HepG2 (cell line): ENCODE data around the gene IRAK2. TPM values are rescaled to one million over a fixed set of nuclear protein-coding genes. Genes with fewer than 3 reads are reported as not detected.

Experiments
- ARNTL ChIP-seq: sonication (generic); formaldehyde crosslinking; IDR thresholded peaks from 2 replicates; pipeline ENCODE4 v1.4.0; 2020; ENCODE audit warnings: mild to moderate bottlenecking, missing genetic modification reagents
- BATF2 ChIP-seq: sonication (generic); formaldehyde crosslinking; IDR thresholded peaks from 2 replicates; pipeline ENCODE4 v1.8.0; 2022; ENCODE audit warnings: mild to moderate bottlenecking, missing genetic modification reagents, moderate library complexity
- CENPX ChIP-seq: sonication (generic); formaldehyde crosslinking; IDR thresholded peaks from 2 replicates; pipeline ENCODE4 v1.9.0; 2021; ENCODE audit warnings: mild to moderate bottlenecking, missing genetic modification reagents, moderate library complexity
- MATR3 ChIP-seq: sonication (generic); formaldehyde crosslinking; IDR thresholded peaks from 2 replicates; pipeline ENCODE4 v1.4.0; 2020; ENCODE audit warnings: missing genetic modification reagents
- MXD1 ChIP-seq: sonication (generic); formaldehyde crosslinking; IDR thresholded peaks from 2 replicates; pipeline ENCODE4 v1.4.0; 2020; ENCODE audit warnings: mild to moderate bottlenecking, missing genetic modification reagents
- NR3C1 ChIP-seq: sonication (generic); formaldehyde crosslinking; IDR thresholded peaks from 2 replicates; pipeline ENCODE4 v1.4.0; 2020; ENCODE audit warnings: missing genetic modification reagents
- RORA ChIP-seq: sonication (generic); formaldehyde crosslinking; IDR thresholded peaks from 2 replicates; pipeline ENCODE4 v1.5.0; 2020; ENCODE audit warnings: mild to moderate bottlenecking, missing genetic modification reagents, moderate library complexity
- SAFB2 ChIP-seq: sonication (generic); formaldehyde crosslinking; IDR thresholded peaks from 2 replicates; pipeline ENCODE4 v1.5.1; 2020; ENCODE audit warnings: missing genetic modification reagents, low read depth, mild to moderate bottlenecking, borderline replicate concordance
- SOX6 ChIP-seq, 2 experiments: fragments of 450-650 bp in 1 of 2; sonication (generic) in 1 of 2; formaldehyde crosslinking in 1 of 2; IDR thresholded peaks; 2 replicates each; pipeline versions ENCODE4 v1.4.0 to v1.6.1; 2017 to 2020; ENCODE audit warnings: antibody characterized with exemption in 1 of 2, mild to moderate bottlenecking in 1 of 2, missing genetic modification reagents in 1 of 2
- TGIF2 ChIP-seq: IDR thresholded peaks from 2 replicates; pipeline ENCODE4 v1.6.1; 2016; ENCODE audit warnings: control low read depth, missing compliant biosample characterization
- U2AF2 ChIP-seq: fragments of 200-400 bp; formaldehyde crosslinking; IDR thresholded peaks from 2 replicates; pipeline ENCODE4 v1.6.1; 2017; ENCODE audit warnings: low read depth, mild to moderate bottlenecking, low read length
- ZKSCAN8 ChIP-seq: IDR thresholded peaks from 2 replicates; pipeline ENCODE4 v1.6.1; 2016; ENCODE audit warnings: borderline replicate concordance, missing genetic modification reagents, missing compliant biosample characterization
- ZNF121 ChIP-seq: sonication (generic); formaldehyde crosslinking; IDR thresholded peaks from 2 replicates; pipeline ENCODE4 v1.5.0; 2020; ENCODE audit warnings: mild to moderate bottlenecking, missing genetic modification reagents
- ZNF138 ChIP-seq: sonication (generic); formaldehyde crosslinking; IDR thresholded peaks from 2 replicates; pipeline ENCODE4 v1.5.0; 2020; ENCODE audit warnings: mild to moderate bottlenecking, low read depth, missing genetic modification reagents
- ZNF260 ChIP-seq: sonication (generic); formaldehyde crosslinking; IDR thresholded peaks from 2 replicates; pipeline ENCODE4 v1.4.0; 2020; ENCODE audit warnings: missing genetic modification reagents, low read depth, mild to moderate bottlenecking, borderline replicate concordance
- ZNF335 ChIP-seq: sonication (generic); formaldehyde crosslinking; IDR thresholded peaks from 2 replicates; pipeline ENCODE4 v1.4.0; 2020; ENCODE audit warnings: missing genetic modification reagents
- ZNF343 ChIP-seq: sonication (generic); formaldehyde crosslinking; IDR thresholded peaks from 2 replicates; pipeline ENCODE4 v1.4.0; 2020; ENCODE audit warnings: mild to moderate bottlenecking, missing genetic modification reagents
- ZNF460 ChIP-seq: sonication (generic); formaldehyde crosslinking; IDR thresholded peaks from 2 replicates; pipeline ENCODE4 v1.5.1; 2020; ENCODE audit warnings: missing genetic modification reagents, mild to moderate bottlenecking, borderline replicate concordance
- ZNF569 ChIP-seq: sonication (generic); formaldehyde crosslinking; IDR thresholded peaks from 2 replicates; pipeline ENCODE4 v1.5.0; 2020; ENCODE audit warnings: mild to moderate bottlenecking, missing genetic modification reagents, moderate library complexity, borderline replicate concordance
- ZNF772 ChIP-seq: sonication (generic); formaldehyde crosslinking; IDR thresholded peaks from 2 replicates; pipeline ENCODE4 v1.5.0; 2020; ENCODE audit warnings: mild to moderate bottlenecking, missing genetic modification reagents
- ZSCAN21 ChIP-seq: sonication (generic); formaldehyde crosslinking; IDR thresholded peaks from 2 replicates; pipeline ENCODE4 v1.8.0; 2022; ENCODE audit warnings: mild to moderate bottlenecking, missing genetic modification reagents, moderate library complexity, borderline replicate concordance
- polyA plus RNA-seq, 8 experiments: library from polyadenylated mRNA; depleted of rRNA in 3 of 8; stranded (reverse) in 7 of 8; unstranded in 1 of 8; fragments of >200 nt; fragmentation: Illumina TruSeq in 4 of 8; extraction: Trizol in 4 of 8; gene quantifications; 2 replicates each; pipeline versions ENCODE4 v1.2.1 to v1.2.3, GENCODE V29; 2011 to 2016; ENCODE audit warnings: low read depth in 4 of 8, missing spikeins in 1 of 8, mixed read lengths in 1 of 8; ENCODE audit not compliant: insufficient read depth in 1 of 8
- total RNA-seq, 5 experiments: library from RNA; depleted of rRNA; stranded (reverse); fragments of >200 nt; fragmentation: Illumina TruSeq; extraction: Trizol; gene quantifications; 2 replicates each; pipeline ENCODE4 v1.2.3, GENCODE V29; 2016; ENCODE audit warnings: low read depth in 1 of 5
- TF ChIP-seq, protein P1 (sequence below): sonication (generic); formaldehyde crosslinking; IDR thresholded peaks from 2 replicates; pipeline ENCODE4 v1.5.0; 2020; ENCODE audit warnings: mild to moderate bottlenecking, missing genetic modification reagents, borderline replicate concordance
- TF ChIP-seq, protein P2 (sequence below): sonication (generic); formaldehyde crosslinking; conservative IDR thresholded peaks from 2 replicates; pipeline ENCODE4 v1.8.0; 2022; ENCODE audit warnings: missing genetic modification reagents

The IRAK2 gene
- total and polyA plus RNA-seq, 2 of the 13 experiments (the other 11 are each of a cell fraction or from before 2014, with no cell fraction given), result 13.1 to 23.3 TPM

DNA sequence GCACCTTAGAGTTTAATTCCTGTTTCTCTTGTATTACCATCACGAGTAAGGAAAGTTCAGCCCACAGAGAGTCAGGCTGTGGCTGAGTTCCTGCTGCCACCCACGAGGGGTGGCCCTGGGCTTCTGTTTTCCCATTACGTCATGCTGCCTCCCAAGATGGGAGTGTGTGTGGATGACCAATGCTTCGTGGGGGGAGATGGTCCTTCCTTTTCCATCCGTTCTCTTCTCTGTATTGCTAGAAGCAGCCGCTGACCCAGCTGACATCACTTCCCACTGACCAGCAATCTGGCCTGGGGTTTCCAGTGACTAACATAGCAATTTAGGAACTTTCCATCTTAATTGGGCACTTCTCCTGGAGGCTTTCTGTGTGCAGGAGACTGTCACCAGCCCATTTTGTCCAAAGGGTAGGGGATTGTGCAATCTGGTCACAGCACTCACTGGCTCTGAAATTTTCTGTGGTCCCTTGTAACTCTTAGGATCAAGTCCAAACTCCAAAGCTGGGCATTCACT, 9.3 kb downstream of the IRAK2 start (continued):
- TF ChIP-seq, protein P1, sequence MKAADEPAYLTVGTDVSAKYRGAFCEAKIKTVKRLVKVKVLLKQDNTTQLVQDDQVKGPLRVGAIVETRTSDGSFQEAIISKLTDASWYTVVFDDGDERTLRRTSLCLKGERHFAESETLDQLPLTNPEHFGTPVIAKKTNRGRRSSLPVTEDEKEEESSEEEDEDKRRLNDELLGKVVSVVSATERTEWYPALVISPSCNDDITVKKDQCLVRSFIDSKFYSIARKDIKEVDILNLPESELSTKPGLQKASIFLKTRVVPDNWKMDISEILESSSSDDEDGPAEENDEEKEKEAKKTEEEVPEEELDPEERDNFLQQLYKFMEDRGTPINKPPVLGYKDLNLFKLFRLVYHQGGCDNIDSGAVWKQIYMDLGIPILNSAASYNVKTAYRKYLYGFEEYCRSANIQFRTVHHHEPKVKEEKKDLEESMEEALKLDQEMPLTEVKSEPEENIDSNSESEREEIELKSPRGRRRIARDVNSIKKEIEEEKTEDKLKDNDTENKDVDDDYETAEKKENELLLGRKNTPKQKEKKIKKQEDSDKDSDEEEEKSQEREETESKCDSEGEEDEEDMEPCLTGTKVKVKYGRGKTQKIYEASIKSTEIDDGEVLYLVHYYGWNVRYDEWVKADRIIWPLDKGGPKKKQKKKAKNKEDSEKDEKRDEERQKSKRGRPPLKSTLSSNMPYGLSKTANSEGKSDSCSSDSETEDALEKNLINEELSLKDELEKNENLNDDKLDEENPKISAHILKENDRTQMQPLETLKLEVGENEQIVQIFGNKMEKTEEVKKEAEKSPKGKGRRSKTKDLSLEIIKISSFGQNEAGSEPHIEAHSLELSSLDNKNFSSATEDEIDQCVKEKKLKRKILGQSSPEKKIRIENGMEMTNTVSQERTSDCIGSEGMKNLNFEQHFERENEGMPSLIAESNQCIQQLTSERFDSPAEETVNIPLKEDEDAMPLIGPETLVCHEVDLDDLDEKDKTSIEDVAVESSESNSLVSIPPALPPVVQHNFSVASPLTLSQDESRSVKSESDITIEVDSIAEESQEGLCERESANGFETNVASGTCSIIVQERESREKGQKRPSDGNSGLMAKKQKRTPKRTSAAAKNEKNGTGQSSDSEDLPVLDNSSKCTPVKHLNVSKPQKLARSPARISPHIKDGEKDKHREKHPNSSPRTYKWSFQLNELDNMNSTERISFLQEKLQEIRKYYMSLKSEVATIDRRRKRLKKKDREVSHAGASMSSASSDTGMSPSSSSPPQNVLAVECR (CRISPR knock-in tag), result peak; percentile 48; the same call in 1 of the 2 replicates
- no peak for TF ChIP-seq CENPX (CRISPR knock-in tag)
- no peak for TF ChIP-seq ZKSCAN8 (CRISPR knock-in tag)
- no peak for TF ChIP-seq ZNF335 (CRISPR knock-in tag)
- TF ChIP-seq MXD1 (CRISPR knock-in tag), result no peak
- TF ChIP-seq ARNTL, result no peak
- TF ChIP-seq NR3C1, result no peak
- no peak for TF ChIP-seq ZNF772 (CRISPR knock-in tag)
- no peak for TF ChIP-seq ZNF460 (CRISPR knock-in tag)
- no peak for TF ChIP-seq U2AF2
- no peak for TF ChIP-seq RORA
- TF ChIP-seq ZNF138 (CRISPR knock-in tag), result no peak
- 0 out of 2 replicates have a peak, but pooled peaks have one; percentile 57 for TF ChIP-seq ZNF343 (CRISPR knock-in tag)
- no peak for TF ChIP-seq ZNF260 (CRISPR knock-in tag)
- 0 out of 2 replicates have a peak, but pooled peaks have one; percentile 6 for TF ChIP-seq ZNF121 (CRISPR knock-in tag)
- TF ChIP-seq, protein P2, sequence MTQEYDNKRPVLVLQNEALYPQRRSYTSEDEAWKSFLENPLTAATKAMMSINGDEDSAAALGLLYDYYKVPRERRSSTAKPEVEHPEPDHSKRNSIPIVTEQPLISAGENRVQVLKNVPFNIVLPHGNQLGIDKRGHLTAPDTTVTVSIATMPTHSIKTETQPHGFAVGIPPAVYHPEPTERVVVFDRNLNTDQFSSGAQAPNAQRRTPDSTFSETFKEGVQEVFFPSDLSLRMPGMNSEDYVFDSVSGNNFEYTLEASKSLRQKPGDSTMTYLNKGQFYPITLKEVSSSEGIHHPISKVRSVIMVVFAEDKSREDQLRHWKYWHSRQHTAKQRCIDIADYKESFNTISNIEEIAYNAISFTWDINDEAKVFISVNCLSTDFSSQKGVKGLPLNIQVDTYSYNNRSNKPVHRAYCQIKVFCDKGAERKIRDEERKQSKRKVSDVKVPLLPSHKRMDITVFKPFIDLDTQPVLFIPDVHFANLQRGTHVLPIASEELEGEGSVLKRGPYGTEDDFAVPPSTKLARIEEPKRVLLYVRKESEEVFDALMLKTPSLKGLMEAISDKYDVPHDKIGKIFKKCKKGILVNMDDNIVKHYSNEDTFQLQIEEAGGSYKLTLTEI (CRISPR knock-in tag), result no peak
- TF ChIP-seq BATF2 (CRISPR knock-in tag), result no peak
- TF ChIP-seq SAFB2 (CRISPR knock-in tag), result no peak
- TF ChIP-seq ZSCAN21, result no peak
- TF ChIP-seq ZNF569, result no peak
- TF ChIP-seq SOX6 (IDR thresholded peaks at IDR 0.05), result no peak
- peak; percentile 35; the same call in 1 of the 2 replicates for TF ChIP-seq SOX6 (CRISPR knock-in tag; IDR thresholded peaks at IDR 0.05)
- peak; percentile 28; the same call in 1 of the 2 replicates for TF ChIP-seq TGIF2 (CRISPR knock-in tag)
- TF ChIP-seq MATR3 (CRISPR knock-in tag), result no peak
